OCI-LY3 (cell line): ENCODE measurements around the gene CAPN15.

Source experiments
- H2AFZ ChIP-seq: fragments of 200-600, 300-600 bp; shearing (Covaris generic); 2 replicates; pipeline ENCODE4 v1.6.0; 2014; ENCODE audit warnings: antibody characterized with exemption, low read depth, low read length
- H3K27ac ChIP-seq: fragments of 200-600, 300-600 bp; sonication (generic); 2 replicates; pipeline ENCODE4 v1.5.1; 2014; ENCODE audit warnings: mild to moderate bottlenecking, low read length, moderate library complexity, mixed read lengths
- H3K27me3 ChIP-seq: fragments of 200-600, 300-600 bp; sonication (generic); 2 replicates; pipeline ENCODE4 v1.6.1; 2014; ENCODE audit warnings: low read depth, low read length, mixed read lengths
- H3K36me3 ChIP-seq: fragments of 200-600, 300-600 bp; sonication (generic); replicated peaks from 2 replicates; pipeline ENCODE3; 2014; ENCODE audit warnings: low read depth, low read length, mixed read lengths
- H3K4me1 ChIP-seq: fragments of 300-600, 200-600 bp; sonication (generic); 2 replicates; pipeline ENCODE4 v1.6.1; 2014; ENCODE audit warnings: low read length, mixed read lengths
- H3K4me2 ChIP-seq: fragments of 200-600, 300-600 bp; sonication (generic); 2 replicates; pipeline ENCODE4 v1.6.1; 2014; ENCODE audit warnings: low read length, mixed read lengths
- H3K4me3 ChIP-seq: fragments of 300-600, 200-600 bp; sonication (generic); 2 replicates; pipeline ENCODE4 v1.5.1; 2014; ENCODE audit warnings: antibody characterized with exemption, mild to moderate bottlenecking, low read length, moderate library complexity
- H3K79me2 ChIP-seq: fragments of 300-600, 200-600 bp; shearing (Covaris generic); 2 replicates; pipeline ENCODE4 v1.6.1; 2014; ENCODE audit warnings: mild to moderate bottlenecking, low read length, mixed read lengths
- H3K9ac ChIP-seq: fragments of 300-600, 200-600 bp; shearing (Covaris generic); 2 replicates; pipeline ENCODE4 v1.6.0; 2014; ENCODE audit warnings: mild to moderate bottlenecking, low read length, moderate library complexity
- H3K9me3 ChIP-seq: fragments of 200-600, 300-600 bp; shearing (Covaris generic); 2 replicates; pipeline ENCODE4 v1.6.1; 2014; ENCODE audit warnings: low read length, mixed read lengths; ENCODE audit not compliant: insufficient read depth
- H4K20me1 ChIP-seq: fragments of 200-600, 300-600 bp; sonication (generic); 2 replicates; pipeline ENCODE4 v1.6.1; 2016; ENCODE audit warnings: low read length, mixed read lengths; ENCODE audit not compliant: insufficient read depth
- EZH2phosphoT487 ChIP-seq: fragments of 200-600 bp; shearing (Covaris generic); IDR thresholded peaks from 2 replicates; pipeline ENCODE4 v1.6.1; 2018; ENCODE audit warnings: antibody characterized with exemption, mixed run types, low read depth
- TF ChIP-seq, protein P1 (sequence below): fragments of 200-600, 300-600 bp; sonication (generic); IDR thresholded peaks from 2 replicates; pipeline ENCODE4 v1.5.1; 2014; ENCODE audit warnings: antibody characterized with exemption, low read length, low read depth

The CAPN15 gene

DNA sequence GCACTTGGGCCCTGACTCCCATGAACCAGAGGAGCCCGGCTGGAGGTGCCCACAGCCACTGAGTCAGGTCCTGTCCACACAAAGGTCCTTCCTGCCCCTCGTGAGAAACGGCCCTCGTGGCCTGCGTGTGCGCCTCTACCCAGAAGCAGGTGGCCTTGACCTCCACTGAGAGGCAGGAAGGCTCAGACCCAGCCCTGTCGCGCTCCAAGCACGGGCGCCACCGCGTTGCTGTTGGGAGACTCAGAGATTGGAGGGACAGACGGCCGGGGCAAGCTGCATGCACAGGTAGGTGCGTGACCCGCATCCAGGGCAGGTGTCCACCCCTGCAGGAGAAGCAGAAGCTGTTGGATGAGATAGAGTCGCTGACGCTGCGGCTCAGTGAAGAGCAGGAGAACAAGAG, 8.1 kb upstream of the CAPN15 start:
- H3K4me2 ChIP-seq: no peak overlapping the region
- H3K4me3 ChIP-seq: no peak overlapping the region
- no peak overlapping the region for H3K9ac ChIP-seq
- H2AFZ ChIP-seq: no peak overlapping the region
- H3K4me1 ChIP-seq: no peaks in the 10 kb centered on the region
- H3K79me2 ChIP-seq: no peaks in the 10 kb centered on the region; the same call in 1 of the 2 replicates
- TF ChIP-seq, protein P1, sequence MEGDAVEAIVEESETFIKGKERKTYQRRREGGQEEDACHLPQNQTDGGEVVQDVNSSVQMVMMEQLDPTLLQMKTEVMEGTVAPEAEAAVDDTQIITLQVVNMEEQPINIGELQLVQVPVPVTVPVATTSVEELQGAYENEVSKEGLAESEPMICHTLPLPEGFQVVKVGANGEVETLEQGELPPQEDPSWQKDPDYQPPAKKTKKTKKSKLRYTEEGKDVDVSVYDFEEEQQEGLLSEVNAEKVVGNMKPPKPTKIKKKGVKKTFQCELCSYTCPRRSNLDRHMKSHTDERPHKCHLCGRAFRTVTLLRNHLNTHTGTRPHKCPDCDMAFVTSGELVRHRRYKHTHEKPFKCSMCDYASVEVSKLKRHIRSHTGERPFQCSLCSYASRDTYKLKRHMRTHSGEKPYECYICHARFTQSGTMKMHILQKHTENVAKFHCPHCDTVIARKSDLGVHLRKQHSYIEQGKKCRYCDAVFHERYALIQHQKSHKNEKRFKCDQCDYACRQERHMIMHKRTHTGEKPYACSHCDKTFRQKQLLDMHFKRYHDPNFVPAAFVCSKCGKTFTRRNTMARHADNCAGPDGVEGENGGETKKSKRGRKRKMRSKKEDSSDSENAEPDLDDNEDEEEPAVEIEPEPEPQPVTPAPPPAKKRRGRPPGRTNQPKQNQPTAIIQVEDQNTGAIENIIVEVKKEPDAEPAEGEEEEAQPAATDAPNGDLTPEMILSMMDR: no peak
- no peak for TF ChIP-seq EZH2phosphoT487
- H4K20me1 ChIP-seq: no peaks in the 10 kb centered on the region
- no peaks in the 10 kb centered on the region for H3K36me3 ChIP-seq
- no peak overlapping the region for H3K27ac ChIP-seq
- no peaks in the 10 kb centered on the region for H3K27me3 ChIP-seq
- no peaks in the 10 kb centered on the region for H3K9me3 ChIP-seq

DNA sequence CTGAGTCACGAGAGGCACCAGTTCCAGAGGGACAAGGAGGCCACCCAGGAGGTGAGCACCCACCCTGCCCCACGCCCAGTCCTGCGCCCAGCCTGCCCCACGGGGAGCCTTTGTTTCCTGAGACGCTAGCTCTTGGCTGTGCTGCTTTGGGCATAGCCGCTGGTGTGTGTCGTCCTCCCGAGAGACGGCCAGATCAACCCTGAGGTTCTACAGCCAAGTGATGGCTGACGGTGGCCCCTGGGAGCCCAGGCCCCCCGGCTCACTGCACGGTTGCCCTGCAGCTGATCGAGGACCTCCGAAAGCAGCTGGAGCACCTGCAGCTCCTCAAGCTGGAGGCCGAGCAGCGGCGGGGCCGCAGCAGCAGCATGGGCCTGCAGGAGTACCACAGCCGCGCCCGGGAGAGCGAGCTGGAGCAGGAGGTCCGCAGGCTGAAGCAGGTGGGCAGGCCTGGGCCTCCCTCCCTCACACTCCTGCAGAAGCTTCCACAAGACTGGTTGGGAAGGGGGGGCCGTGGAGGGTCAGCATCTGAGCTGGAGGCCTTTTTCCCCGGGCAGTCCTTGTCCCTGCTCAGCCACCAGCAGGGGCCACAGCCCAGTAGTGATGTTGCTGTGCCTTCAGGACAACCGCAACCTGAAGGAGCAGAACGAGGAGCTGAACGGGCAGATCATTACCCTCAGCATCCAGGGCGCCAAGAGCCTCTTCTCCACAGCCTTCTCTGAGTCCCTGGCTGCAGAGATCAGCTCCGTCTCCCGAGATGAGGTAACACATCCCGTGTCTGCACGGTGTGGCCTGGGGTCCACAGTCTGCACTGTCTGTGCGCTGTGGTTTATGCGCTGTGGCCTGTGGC, 7.4 kb upstream of the CAPN15 start:
- Histone ChIP-seq H3K36me3 (peaks cover 4% of the 10 kb centered on the region), H3K27ac (no peak overlapping the region), H3K4me2 (no peak overlapping the region), H3K79me2 (no peaks in the 10 kb centered on the region; the same call in none of the 2 replicates), H2AFZ (no peak overlapping the region), H3K9ac (no peak overlapping the region), H4K20me1 (no peaks in the 10 kb centered on the region), H3K9me3 (no peaks in the 10 kb centered on the region), H3K4me1 (peaks cover 6% of the 10 kb centered on the region), H3K27me3 (no peaks in the 10 kb centered on the region), H3K4me3 (no peak overlapping the region)
- no peak for TF ChIP-seq EZH2phosphoT487
- TF ChIP-seq, protein P1: no peak

DNA sequence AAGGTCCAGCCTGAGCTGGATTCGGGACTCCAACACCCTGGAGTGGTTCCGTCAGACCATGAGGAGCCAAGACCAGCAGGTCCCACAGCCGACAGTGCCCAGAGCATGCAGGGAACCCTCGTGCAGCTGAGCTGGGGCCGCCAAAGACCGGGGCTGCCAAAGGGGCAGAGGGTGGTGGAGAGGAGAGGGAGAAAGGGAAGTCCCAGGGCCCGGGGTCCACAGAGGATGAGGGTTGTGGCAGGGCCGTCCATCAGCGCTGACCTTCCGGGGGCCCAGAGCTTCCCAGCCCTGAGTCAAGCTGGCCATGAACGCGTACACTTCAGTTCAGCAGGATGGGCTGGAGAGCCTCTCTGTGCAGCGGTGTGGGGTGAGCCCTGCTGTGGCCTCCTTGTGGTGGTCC, 6.7 kb upstream of the CAPN15 start:
- Histone ChIP-seq H2AFZ (no peak overlapping the region), H3K4me1 (peaks cover 14% of the 10 kb centered on the region), H3K9ac (no peak overlapping the region), H3K9me3 (no peaks in the 10 kb centered on the region), H4K20me1 (no peaks in the 10 kb centered on the region), H3K27me3 (no peaks in the 10 kb centered on the region), H3K4me3 (no peak overlapping the region), H3K27ac (no peak overlapping the region), H3K36me3 (peaks cover 6% of the 10 kb centered on the region), H3K79me2 (peaks cover 3% of the 10 kb centered on the region), H3K4me2 (no peak overlapping the region)
- TF ChIP-seq, protein P1: no peak
- no peak for TF ChIP-seq EZH2phosphoT487

DNA sequence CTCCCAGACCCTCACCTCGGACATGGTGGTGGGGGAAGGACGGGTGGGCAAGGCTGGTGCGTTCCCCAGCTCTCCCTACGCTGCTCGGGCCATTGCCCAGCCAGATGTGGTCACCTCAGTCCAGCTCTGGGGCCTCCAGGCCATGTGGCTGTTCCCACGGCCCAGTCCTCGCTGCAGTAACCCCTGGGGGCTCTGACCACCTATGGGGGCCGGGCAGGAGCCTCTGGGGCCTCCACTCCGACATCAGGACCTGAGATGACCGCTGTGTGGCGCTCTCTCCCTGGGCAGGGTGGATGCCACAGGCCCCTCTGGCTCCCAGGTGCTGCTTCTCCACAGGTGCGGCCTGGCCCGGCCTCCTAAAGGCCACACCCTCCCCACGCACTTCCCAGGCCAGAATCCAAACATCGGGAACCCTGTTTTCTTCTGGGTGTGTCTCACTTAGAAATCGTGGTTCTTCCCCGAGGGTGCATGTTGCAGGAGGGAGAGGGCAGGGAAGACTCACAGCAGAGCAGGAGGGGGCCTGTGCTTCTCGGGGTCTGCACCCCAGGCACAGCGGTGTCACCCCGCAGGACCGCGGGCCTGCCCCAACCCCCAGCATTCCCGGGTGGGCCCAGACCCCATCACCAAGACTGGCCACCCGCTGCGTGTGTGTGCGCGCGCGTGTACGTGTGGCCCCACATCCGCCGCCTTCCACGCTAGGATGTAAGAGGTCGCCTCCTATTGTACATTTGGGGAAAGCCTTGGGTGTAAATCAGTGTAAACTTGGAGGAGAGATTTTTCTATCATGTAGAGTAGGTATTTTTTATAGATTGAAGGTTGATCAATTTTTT, 5.9 kb upstream of the CAPN15 start:
- no peaks in the 10 kb centered on the region for H4K20me1 ChIP-seq
- no peak overlapping the region for H3K27ac ChIP-seq
- H3K4me1 ChIP-seq: peaks cover 21% of the 10 kb centered on the region
- H3K4me2 ChIP-seq: no peak overlapping the region
- H3K27me3 ChIP-seq: no peaks in the 10 kb centered on the region
- TF ChIP-seq, protein P1: no peak
- TF ChIP-seq EZH2phosphoT487: no peak
- no peak overlapping the region for H3K9ac ChIP-seq
- no peak overlapping the region for H2AFZ ChIP-seq
- peaks cover 10% of the 10 kb centered on the region for H3K79me2 ChIP-seq
- peaks cover 6% of the 10 kb centered on the region for H3K36me3 ChIP-seq
- H3K4me3 ChIP-seq: no peak overlapping the region
- H3K9me3 ChIP-seq: no peaks in the 10 kb centered on the region
